H1 (cell line): ENCODE measurements around the gene C5. TPM values are rescaled to one million over a fixed set of nuclear protein-coding genes. Genes with fewer than 3 reads are reported as not detected.

Experiments
- BRCA1 ChIP-seq: IDR thresholded peaks from 2 replicates; pipeline ENCODE4 v1.6.1; 2012; ENCODE audit warnings: low read depth, low read length, improper control_type of control experiment
- POLR2AphosphoS5 ChIP-seq: IDR thresholded peaks from 2 replicates; pipeline ENCODE4 v1.6.1; 2011; ENCODE audit warnings: low read depth, low read length
- ZNF274 ChIP-seq: IDR thresholded peaks from 2 replicates; pipeline ENCODE4 v1.7.0; 2012; ENCODE audit warnings: low read length, borderline replicate concordance; ENCODE audit errors: extremely low read depth
- polyA plus RNA-seq, 7 experiments: library from polyadenylated mRNA; depleted of rRNA in 3 of 7; stranded (reverse) in 5 of 7; unstranded in 2 of 7; fragments of >200 nt in 5 of 7; fragments of 200-250 nt in 2 of 7; gene quantifications; 1 replicate in 5 of 7; 2 replicates in 1 of 7; 4 replicates in 1 of 7; pipeline versions ENCODE4 v1.2.1 to v1.2.3, GENCODE V29; 2011 to 2013; ENCODE audit warnings: missing spikeins in 2 of 7, mixed read lengths in 2 of 7
- total RNA-seq: library from RNA; stranded (reverse); fragmentation: NEBNext Ultra II Directional; extraction: Animal tissue kit (Norgen Biotek cat#: 25700); gene quantifications from 2 replicates; pipeline ENCODE4 v1.2.1, GENCODE V29; 2021

C5 gene
- total and polyA plus RNA-seq, 2 of the 8 experiments (the other 6 are each of a cell fraction or from before 2014, with no cell fraction given), result 0.24 to 0.35 TPM

GRCh38 chr9:120937127-120937526 lies 112.9 kb downstream of the C5 start (continued):
- TF ChIP-seq BRCA1 (no peak), POLR2AphosphoS5 (no peak), ZNF274 (no peak)
